Loucy (cell line): ENCODE measurements around the gene PPP2R3B.

ENCODE experiments used
- H2AFZ ChIP-seq: fragments of 200-600 bp; sonication (generic); 2 replicates; pipeline ENCODE4 v1.6.0; 2016; ENCODE audit warnings: antibody characterized with exemption, mild to moderate bottlenecking, low read length, moderate library complexity
- H3F3A ChIP-seq: fragments of 200-600 bp; 2 replicates; pipeline ENCODE4 v1.6.0; 2016; ENCODE audit warnings: antibody characterized with exemption, low read depth, mild to moderate bottlenecking
- H3K27me3 ChIP-seq: fragments of 200-600 bp; sonication (generic); 2 replicates; pipeline ENCODE4 v1.6.1; 2014; ENCODE audit warnings: low read length, mild to moderate bottlenecking; ENCODE audit not compliant: insufficient read depth, poor library complexity, severe bottlenecking
- H3K36me3 ChIP-seq: fragments of 200-600 bp; sonication (generic); 2 replicates; pipeline ENCODE4 v1.6.1; 2016; ENCODE audit warnings: low read length; ENCODE audit not compliant: insufficient read depth
- H3K4me1 ChIP-seq: fragments of 200-600 bp; sonication (generic); 2 replicates; pipeline ENCODE4 v1.5.1; 2014; ENCODE audit warnings: low read length, mild to moderate bottlenecking; ENCODE audit not compliant: insufficient read depth, poor library complexity, severe bottlenecking
- H3K4me2 ChIP-seq: fragments of 200-600 bp; sonication (generic); 2 replicates; pipeline ENCODE4 v1.6.0; 2014; ENCODE audit warnings: antibody characterized with exemption, low read length, low read depth, mild to moderate bottlenecking; ENCODE audit not compliant: poor library complexity, severe bottlenecking
- H3K4me3 ChIP-seq: fragments of 200-600 bp; sonication (generic); 2 replicates; pipeline ENCODE4 v1.5.1; 2014; ENCODE audit warnings: low read length, mild to moderate bottlenecking, mixed read lengths; ENCODE audit not compliant: poor library complexity, severe bottlenecking
- H3K79me2 ChIP-seq: fragments of 200-600 bp; sonication (generic); 2 replicates; pipeline ENCODE4 v1.6.1; 2014; ENCODE audit warnings: low read length; ENCODE audit not compliant: insufficient read depth
- H3K9ac ChIP-seq: fragments of 200-600 bp; sonication (generic); 2 replicates; pipeline ENCODE4 v1.6.0; 2014; ENCODE audit warnings: mild to moderate bottlenecking, low read depth, low read length, moderate library complexity; ENCODE audit not compliant: poor library complexity, severe bottlenecking
- H3K9me2 ChIP-seq: fragments of 200-600 bp; sonication (generic); replicated peaks from 2 replicates; pipeline ENCODE4 v1.6.1; 2016; ENCODE audit warnings: low read depth, low read length, mixed read lengths
- H3K9me3 ChIP-seq: fragments of 200-600 bp; sonication (generic); 2 replicates; pipeline ENCODE4 v1.6.1; 2014; ENCODE audit warnings: mild to moderate bottlenecking, antibody characterized with exemption, low read length, low read depth; ENCODE audit not compliant: insufficient read depth
- H4K20me1 ChIP-seq: fragments of 200-600 bp; sonication (generic); 2 replicates; pipeline ENCODE4 v1.6.0; 2014; ENCODE audit warnings: antibody characterized with exemption, low read length, mild to moderate bottlenecking; ENCODE audit not compliant: insufficient read depth, poor library complexity, severe bottlenecking
- CTCF ChIP-seq: fragments of 200-600 bp; sonication (generic); conservative IDR thresholded peaks from 2 replicates; pipeline ENCODE4 v1.5.1; 2014; ENCODE audit warnings: mild to moderate bottlenecking, antibody characterized with exemption, low read length
- EZH2phosphoT487 ChIP-seq: fragments of 200-600 bp; IDR thresholded peaks from 2 replicates; pipeline ENCODE4 v1.6.1; 2018; ENCODE audit warnings: antibody characterized with exemption, mild to moderate bottlenecking, moderate library complexity, borderline replicate concordance

The PPP2R3B gene

GRCh38 chrX:313546-313945, 73.2 kb downstream of the PPP2R3B start:
- Histone ChIP-seq H3K36me3 (peaks cover 10% of the 10 kb centered on the region; the same call in 1 of the 2 replicates), H3K4me3 (no peak overlapping the region), H3K9me2 (no peaks in the 10 kb centered on the region), H3K9ac (no peak overlapping the region), H4K20me1 (peaks cover 3% of the 10 kb centered on the region), H3F3A (no peaks in the 10 kb centered on the region), H3K79me2 (no peaks in the 10 kb centered on the region), H3K4me2 (no peak overlapping the region), H3K9me3 (no peaks in the 10 kb centered on the region), H3K27me3 (no peaks in the 10 kb centered on the region), H2AFZ (no peak overlapping the region), H3K4me1 (no peaks in the 10 kb centered on the region)
- TF ChIP-seq EZH2phosphoT487: no peak
- TF ChIP-seq CTCF: no peak

- no peak overlapping the region for H3K4me3 ChIP-seq
- no peak for TF ChIP-seq EZH2phosphoT487
- TF ChIP-seq CTCF: no peak
- H3F3A ChIP-seq: no peaks in the 10 kb centered on the region
- H4K20me1 ChIP-seq: peaks cover 3% of the 10 kb centered on the region
- H3K9me2 ChIP-seq: no peaks in the 10 kb centered on the region
- peaks cover 10% of the 10 kb centered on the region; the same call in 1 of the 2 replicates for H3K36me3 ChIP-seq
- H2AFZ ChIP-seq: no peak overlapping the region
- H3K9me3 ChIP-seq: no peaks in the 10 kb centered on the region
- no peaks in the 10 kb centered on the region for H3K27me3 ChIP-seq
- H3K4me1 ChIP-seq: no peaks in the 10 kb centered on the region
- H3K4me2 ChIP-seq: no peak overlapping the region
- no peaks in the 10 kb centered on the region for H3K79me2 ChIP-seq
- no peak overlapping the region for H3K9ac ChIP-seq
These were observed 73.9 kb downstream of the PPP2R3B start for GRCh38 chrX:312621-313331.

- Histone ChIP-seq H3K36me3 (peaks cover 10% of the 10 kb centered on the region; the same call in 1 of the 2 replicates), H3K9me3 (no peaks in the 10 kb centered on the region), H3K4me2 (no peak overlapping the region), H2AFZ (no peak overlapping the region), H3K79me2 (no peaks in the 10 kb centered on the region), H3F3A (no peaks in the 10 kb centered on the region), H3K4me3 (no peak overlapping the region), H3K4me1 (no peaks in the 10 kb centered on the region), H3K9ac (no peak overlapping the region), H3K27me3 (no peaks in the 10 kb centered on the region), H3K9me2 (no peaks in the 10 kb centered on the region), H4K20me1 (peaks cover 2% of the 10 kb centered on the region)
- TF ChIP-seq CTCF (no peak), EZH2phosphoT487 (no peak)
These were observed 75.3 kb downstream of the PPP2R3B start for GRCh38 chrX:311156-312129.
